Central memory CD8-positive, alpha-beta T cell (primary cell): Measurements from ENCODE around the gene PPP6R3.

ENCODE experiments used
- ATAC-seq: fragments of 150-1000 bp; cut with Tn5 transposase; replicated peaks from 2 replicates; pipeline ENCODE4 v1.10.0; 2022; ENCODE audit warnings: mild to moderate bottlenecking, moderate FRiP score, moderate number of reproducible peaks; ENCODE audit not compliant: poor library complexity, severe bottlenecking; ENCODE audit errors: extremely low read depth
- DNase-seq, 2 donors: peaks; one replicate each; pipeline ENCODE4 v3.0.0; 2021; ENCODE audit warnings: low spot score in 2 of 2
- H3K27ac Mint-ChIP-seq: one replicate; pipeline ENCODE4 v1.8.0; 2022; ENCODE audit warnings: low read depth, mild to moderate bottlenecking, moderate library complexity, mixed read lengths
- H3K27me3 Mint-ChIP-seq: one replicate; pipeline ENCODE4 v1.8.0; 2022; ENCODE audit warnings: mixed read lengths
- H3K36me3 Mint-ChIP-seq: one replicate; pipeline ENCODE4 v1.8.0; 2022; ENCODE audit warnings: mild to moderate bottlenecking, moderate library complexity, mixed read lengths; ENCODE audit not compliant: insufficient read depth
- H3K4me1 Mint-ChIP-seq: one replicate; pipeline ENCODE4 v1.8.0; 2022; ENCODE audit warnings: mixed read lengths
- H3K4me3 Mint-ChIP-seq: one replicate; pipeline ENCODE4 v1.8.0; 2022; ENCODE audit warnings: mild to moderate bottlenecking, moderate library complexity, mixed read lengths
- H3K9me3 Mint-ChIP-seq: one replicate; pipeline ENCODE4 v1.8.0; 2022; ENCODE audit warnings: mixed read lengths

The PPP6R3 gene

GRCh38 chr11:68659158-68659921 lies 198.8 kb downstream of the PPP6R3 start:
- Mint-ChIP-seq H3K4me3 (no peak overlapping the region), H3K9me3 (no peaks in the 10 kb centered on the region), H3K4me1 (peaks cover 5% of the 10 kb centered on the region), H3K36me3 (no peaks in the 10 kb centered on the region), H3K27ac (no peak overlapping the region), H3K27me3 (peaks cover 83% of the 10 kb centered on the region)
- DNase-seq (no peak), ATAC-seq (no peak)

- DNase-seq = no peak
- Mint-ChIP-seq H3K9me3 (no peaks in the 10 kb centered on the region), H3K36me3 (no peaks in the 10 kb centered on the region), H3K4me1 (peaks cover 5% of the 10 kb centered on the region), H3K27ac (peak overlapping the region; percentile 61), H3K27me3 (peaks cover 90% of the 10 kb centered on the region), H3K4me3 (no peak overlapping the region)
- ATAC-seq = no peak
Measured at GRCh38 chr11:68660066-68660810, 199.7 kb downstream of the PPP6R3 start.

- no peaks in the 10 kb centered on the region for H3K9me3 Mint-ChIP-seq
- peaks cover 83% of the 10 kb centered on the region for H3K27me3 Mint-ChIP-seq
- H3K4me3 Mint-ChIP-seq = no peak overlapping the region
- H3K36me3 Mint-ChIP-seq = no peaks in the 10 kb centered on the region
- no peak overlapping the region for H3K27ac Mint-ChIP-seq
- DNase-seq = no peak
- no peak for ATAC-seq
- peaks cover 5% of the 10 kb centered on the region for H3K4me1 Mint-ChIP-seq
Measured at GRCh38 chr11:68661014-68661413, 200.5 kb downstream of the PPP6R3 start.

- no peaks in the 10 kb centered on the region for H3K9me3 Mint-ChIP-seq
- peaks cover 74% of the 10 kb centered on the region for H3K27me3 Mint-ChIP-seq
- H3K4me1 Mint-ChIP-seq = peaks cover 5% of the 10 kb centered on the region
- ATAC-seq (no peak), DNase-seq (no peak)
- H3K27ac Mint-ChIP-seq = no peak overlapping the region
- no peaks in the 10 kb centered on the region for H3K36me3 Mint-ChIP-seq
- no peak overlapping the region for H3K4me3 Mint-ChIP-seq
Measured at GRCh38 chr11:68661697-68662603, 201.4 kb downstream of the PPP6R3 start.

GRCh38 chr11:68663482-68664010 lies 203.0 kb downstream of the PPP6R3 start:
- no peak overlapping the region for H3K27ac Mint-ChIP-seq
- DNase-seq = no peak
- no peaks in the 10 kb centered on the region for H3K36me3 Mint-ChIP-seq
- peaks cover 61% of the 10 kb centered on the region for H3K27me3 Mint-ChIP-seq
- peaks cover 5% of the 10 kb centered on the region for H3K4me1 Mint-ChIP-seq
- no peak overlapping the region for H3K4me3 Mint-ChIP-seq
- no peaks in the 10 kb centered on the region for H3K9me3 Mint-ChIP-seq
- no peak for ATAC-seq

- DNase-seq (no peak), ATAC-seq (no peak)
- Mint-ChIP-seq H3K27ac (no peak overlapping the region), H3K27me3 (peaks cover 55% of the 10 kb centered on the region), H3K4me3 (no peak overlapping the region), H3K4me1 (peaks cover 5% of the 10 kb centered on the region), H3K36me3 (no peaks in the 10 kb centered on the region), H3K9me3 (no peaks in the 10 kb centered on the region)
Measured at GRCh38 chr11:68664141-68664540, 203.6 kb downstream of the PPP6R3 start.

GRCh38 chr11:68664906-68665305 lies 204.4 kb downstream of the PPP6R3 start:
- no peaks in the 10 kb centered on the region for H3K36me3 Mint-ChIP-seq
- ATAC-seq = no peak
- no peak overlapping the region for H3K27ac Mint-ChIP-seq
- H3K27me3 Mint-ChIP-seq = peaks cover 52% of the 10 kb centered on the region
- H3K4me1 Mint-ChIP-seq = peaks cover 5% of the 10 kb centered on the region
- no peak for DNase-seq
- H3K4me3 Mint-ChIP-seq = no peak overlapping the region
- H3K9me3 Mint-ChIP-seq = no peaks in the 10 kb centered on the region
